ENCODE measurements around the gene PHKA1.

DNA sequence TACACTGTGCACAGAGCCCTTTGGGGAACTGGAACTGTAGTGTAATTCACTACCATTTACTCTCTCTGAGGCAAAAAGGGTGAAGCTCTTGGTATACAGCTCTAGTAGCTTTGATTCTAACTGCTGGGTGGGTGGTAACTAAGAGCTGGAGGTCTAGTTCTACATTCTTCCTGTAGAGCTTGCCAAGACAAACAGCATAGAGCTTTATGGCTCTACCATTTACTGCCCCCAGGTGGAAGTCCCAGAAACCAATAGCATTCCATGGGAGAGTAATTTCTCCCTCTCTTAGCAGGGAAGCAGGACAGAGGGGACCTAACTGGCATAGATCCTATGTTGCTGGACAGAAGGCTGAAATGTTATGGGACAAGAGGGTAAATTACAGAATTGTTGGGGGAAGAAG lies 168.1 kb downstream of the PHKA1 start:
- TF ChIP-seq, protein P1, sequence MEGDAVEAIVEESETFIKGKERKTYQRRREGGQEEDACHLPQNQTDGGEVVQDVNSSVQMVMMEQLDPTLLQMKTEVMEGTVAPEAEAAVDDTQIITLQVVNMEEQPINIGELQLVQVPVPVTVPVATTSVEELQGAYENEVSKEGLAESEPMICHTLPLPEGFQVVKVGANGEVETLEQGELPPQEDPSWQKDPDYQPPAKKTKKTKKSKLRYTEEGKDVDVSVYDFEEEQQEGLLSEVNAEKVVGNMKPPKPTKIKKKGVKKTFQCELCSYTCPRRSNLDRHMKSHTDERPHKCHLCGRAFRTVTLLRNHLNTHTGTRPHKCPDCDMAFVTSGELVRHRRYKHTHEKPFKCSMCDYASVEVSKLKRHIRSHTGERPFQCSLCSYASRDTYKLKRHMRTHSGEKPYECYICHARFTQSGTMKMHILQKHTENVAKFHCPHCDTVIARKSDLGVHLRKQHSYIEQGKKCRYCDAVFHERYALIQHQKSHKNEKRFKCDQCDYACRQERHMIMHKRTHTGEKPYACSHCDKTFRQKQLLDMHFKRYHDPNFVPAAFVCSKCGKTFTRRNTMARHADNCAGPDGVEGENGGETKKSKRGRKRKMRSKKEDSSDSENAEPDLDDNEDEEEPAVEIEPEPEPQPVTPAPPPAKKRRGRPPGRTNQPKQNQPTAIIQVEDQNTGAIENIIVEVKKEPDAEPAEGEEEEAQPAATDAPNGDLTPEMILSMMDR (IDR thresholded peaks at IDR 0.05), result no peak
- TF ChIP-seq POLR2A (IDR thresholded peaks at IDR 0.05), result no peak

All from lower leg skin (tissue), 3 donors.